HCT116 (cell line): ENCODE results near the gene PLK4. TPM values are rescaled to one million over a fixed set of nuclear protein-coding genes. Genes with fewer than 3 reads are reported as not detected.

Experiments used
- ATAC-seq: fragments of 200-7000 bp; cut with Tn5 transposase; 2 replicates; pipeline ENCODE4 v1.9.1; 2020; ENCODE audit warnings: mild to moderate bottlenecking, moderate library complexity
- BruUV-seq: library from RNA; stranded (reverse); fragments of 400-500 nt; replicated peaks from 2 replicates; lab custom pipeline; 2021; lab: Mats Ljungman, UMichigan
- CTCF ChIA-PET: fragments of 300-600 bp; sonication (Branson Sonifier 250); formaldehyde crosslinking; loops from one replicate; lab custom pipeline; 2021; ENCODE audit warnings: antibody characterized with exemption; lab: Charles Lee
- POLR2A ChIA-PET: fragments of 300-600, 350-600 bp; sonication (Branson Sonifier 250); formaldehyde crosslinking; loops from one replicate; lab custom pipeline; 2021; ENCODE audit warnings: antibody characterized with exemption; lab: Charles Lee
- RAD21 ChIA-PET, 2 experiments: fragments of 300-600 bp; sonication (Branson Sonifier 250); formaldehyde crosslinking; loops; one replicate each; lab custom pipeline; 2023; ENCODE audit warnings: low total read pairs in 2 of 2; ENCODE audit not compliant: uncharacterized antibody in 2 of 2, unreplicated experiment in 2 of 2, low non-redundant PET in 1 of 2; lab: Charles Lee
- DNase-seq: peaks from one replicate; pipeline ENCODE4 v3.0.0-alpha.2; 2010; ENCODE audit warnings: low read depth, low spot score
- H2AFZ ChIP-seq: fragments of 200-600 bp; shearing (Covaris generic), sonication (generic); 2 replicates; pipeline ENCODE4 v1.6.1; 2017; ENCODE audit warnings: low read depth, mixed run types, mixed read lengths, antibody characterized with exemption, low read length; ENCODE audit not compliant: poor library complexity, severe bottlenecking
- H3K27ac ChIP-seq: 2 replicates; pipeline ENCODE4 v1.5.1; 2012; ENCODE audit warnings: low read depth, low read length
- H3K27me3 ChIP-seq: fragments of 200-600 bp; sonication (generic); 2 replicates; pipeline ENCODE4 v1.6.1; 2016; ENCODE audit warnings: mixed run types, low read length, mixed read lengths; ENCODE audit not compliant: insufficient read depth
- H3K36me3 ChIP-seq, 2 experiments: fragments of 200-500 bp in 1 of 2; fragments of 200-600 bp in 1 of 2; sonication (Bioruptor generic) in 1 of 2; sonication (generic) in 1 of 2; 2 replicates each; pipeline versions ENCODE4 v1.5.1 to v1.6.1; 2014 to 2016; ENCODE audit warnings: low read length in 2 of 2, inconsistent platforms in 1 of 2, mixed read lengths in 1 of 2, mixed run types in 1 of 2; ENCODE audit not compliant: insufficient read depth in 2 of 2, control insufficient read depth in 1 of 2
- H3K4me1 ChIP-seq, 2 experiments: fragments of 200-600 bp in 1 of 2; sonication (generic) in 1 of 2; 2 replicates each; pipeline versions ENCODE4 v1.5.1 to v1.6.1; 2012 to 2017; ENCODE audit warnings: low read length in 2 of 2, inconsistent platforms in 1 of 2, mild to moderate bottlenecking in 1 of 2, mixed read lengths in 1 of 2, mixed run types in 1 of 2, moderate library complexity in 1 of 2; ENCODE audit not compliant: insufficient read depth in 2 of 2, control insufficient read depth in 1 of 2
- H3K4me2 ChIP-seq: fragments of 200-600 bp; sonication (generic); 2 replicates; pipeline ENCODE4 v1.6.1; 2017; ENCODE audit warnings: mixed run types, low read length, mixed read lengths
- H3K4me3 ChIP-seq, 2 experiments: fragments of 200-600 bp in 1 of 2; sonication (generic) in 1 of 2; replicated peaks in 1 of 2; 2 replicates each; pipeline ENCODE4 v1.5.1; 2011 to 2016; ENCODE audit warnings: low read length in 2 of 2, control low read depth in 1 of 2, low read depth in 1 of 2, mild to moderate bottlenecking in 1 of 2, mixed read lengths in 1 of 2, mixed run types in 1 of 2
- H3K79me2 ChIP-seq: fragments of 200-600 bp; sonication (generic); 2 replicates; pipeline ENCODE4 v1.6.1; 2017; ENCODE audit warnings: mild to moderate bottlenecking, mixed run types, low read length, moderate library complexity, mixed read lengths; ENCODE audit not compliant: insufficient read depth
- H3K9ac ChIP-seq: fragments of 200-600 bp; sonication (generic); 2 replicates; pipeline ENCODE4 v1.6.1; 2016; ENCODE audit warnings: low read length, mixed read lengths
- H3K9me2 ChIP-seq: fragments of 200-600 bp; sonication (generic), shearing (Covaris generic); 2 replicates; pipeline ENCODE4 v1.6.1; 2017; ENCODE audit warnings: mixed run types, mild to moderate bottlenecking, moderate library complexity; ENCODE audit not compliant: insufficient read depth
- H3K9me3 ChIP-seq, 2 experiments: fragments of 200-500 bp in 1 of 2; fragments of 200-600 bp in 1 of 2; sonication (Bioruptor generic) in 1 of 2; sonication (generic) in 1 of 2; 2 replicates each; pipeline ENCODE4 v1.6.1; 2014 to 2017; ENCODE audit warnings: low read length in 2 of 2, mixed read lengths in 2 of 2, inconsistent platforms in 1 of 2, low read depth in 1 of 2, mild to moderate bottlenecking in 1 of 2, mixed run types in 1 of 2, moderate library complexity in 1 of 2; ENCODE audit not compliant: control insufficient read depth in 1 of 2, insufficient read depth in 1 of 2
- H4K20me1 ChIP-seq: fragments of 200-600 bp; sonication (generic), shearing (Covaris generic); 2 replicates; pipeline ENCODE4 v1.6.1; 2017; ENCODE audit warnings: mixed run types, mild to moderate bottlenecking, moderate library complexity; ENCODE audit not compliant: insufficient read depth
- CBX3 ChIP-seq: IDR thresholded peaks from 2 replicates; pipeline ENCODE4 v1.6.1; 2012; ENCODE audit warnings: low read depth
- EZH2 ChIP-seq: fragments of 200-600 bp; sonication (generic); IDR thresholded peaks from 2 replicates; pipeline ENCODE4 v1.6.1; 2017; ENCODE audit warnings: antibody characterized with exemption, mixed run types
- FOSL1 ChIP-seq: IDR thresholded peaks from 2 replicates; pipeline ENCODE4 v1.6.1; 2012; ENCODE audit warnings: low read depth
- JUND ChIP-seq: IDR thresholded peaks from 2 replicates; pipeline ENCODE4 v1.6.1; 2012
- RAD21 ChIP-seq: IDR thresholded peaks from 2 replicates; pipeline ENCODE4 v1.6.1; 2012; ENCODE audit warnings: low read depth, mild to moderate bottlenecking
- SRF ChIP-seq: IDR thresholded peaks from 2 replicates; pipeline ENCODE4 v1.6.1; 2012; ENCODE audit warnings: low read depth
- TCF7L2 ChIP-seq: IDR thresholded peaks from 2 replicates; pipeline ENCODE4 v1.7.0; 2011; ENCODE audit warnings: borderline replicate concordance, inconsistent platforms; ENCODE audit not compliant: insufficient read depth, insufficient read length; ENCODE audit errors: extremely low read depth
- ZFX ChIP-seq: fragments of 450-650 bp; IDR thresholded peaks from 2 replicates; pipeline ENCODE4 v1.6.1; 2017
- intact Hi-C: fragments of 100-400 bp; cut with micrococcal nuclease; formaldehyde crosslinking; loops from 2 replicates; pipeline ENCODE4 v1.10.0; 2022
- total RNA-seq: library from RNA; stranded (reverse); gene quantifications from one replicate; pipeline ENCODE4 v1.2.1, GENCODE V29; 2021; ENCODE audit not compliant: unreplicated experiment
- TF ChIP-seq, protein P1 (sequence below), 3 experiments: fragments of 200-600 bp in 1 of 3; sonication (generic) in 1 of 3; IDR thresholded peaks in 2 of 3; conservative IDR thresholded peaks in 1 of 3; 2 replicates each; pipeline ENCODE4 v1.5.1; 2012 to 2017; ENCODE audit warnings: low read depth in 2 of 3, low read length in 2 of 3, antibody characterized with exemption in 1 of 3, borderline replicate concordance in 1 of 3, control low read depth in 1 of 3, mild to moderate bottlenecking in 1 of 3, mixed read lengths in 1 of 3, mixed run types in 1 of 3, moderate library complexity in 1 of 3; ENCODE audit not compliant: insufficient read depth in 1 of 3
- TF ChIP-seq, protein P2 (sequence below): IDR thresholded peaks from 2 replicates; pipeline ENCODE4 v1.6.1; 2012; ENCODE audit warnings: low read depth

Gene PLK4
- total RNA-seq, 1 experiment from 2014 or later, result 34.8 TPM

DNA sequence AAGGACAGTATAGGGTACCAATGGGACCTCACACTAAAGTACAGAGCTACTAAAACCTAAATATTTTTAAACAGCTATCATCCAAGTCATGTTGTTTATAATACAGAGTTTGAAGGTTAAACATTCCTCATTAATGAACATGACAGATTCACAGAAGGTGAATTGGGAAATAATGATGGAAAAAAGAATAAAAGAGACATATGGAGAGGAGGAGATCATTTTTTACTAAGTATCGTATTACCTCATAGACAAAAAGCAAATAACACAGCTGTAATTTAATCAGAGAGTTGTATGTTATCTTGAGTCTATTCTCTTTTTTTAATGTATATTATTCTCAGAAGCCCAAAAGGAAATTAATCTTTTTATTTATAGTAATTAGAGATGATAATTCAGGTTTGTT lies 7.9 kb downstream of the PLK4 start (continued):
- TF ChIP-seq, protein P1, sequence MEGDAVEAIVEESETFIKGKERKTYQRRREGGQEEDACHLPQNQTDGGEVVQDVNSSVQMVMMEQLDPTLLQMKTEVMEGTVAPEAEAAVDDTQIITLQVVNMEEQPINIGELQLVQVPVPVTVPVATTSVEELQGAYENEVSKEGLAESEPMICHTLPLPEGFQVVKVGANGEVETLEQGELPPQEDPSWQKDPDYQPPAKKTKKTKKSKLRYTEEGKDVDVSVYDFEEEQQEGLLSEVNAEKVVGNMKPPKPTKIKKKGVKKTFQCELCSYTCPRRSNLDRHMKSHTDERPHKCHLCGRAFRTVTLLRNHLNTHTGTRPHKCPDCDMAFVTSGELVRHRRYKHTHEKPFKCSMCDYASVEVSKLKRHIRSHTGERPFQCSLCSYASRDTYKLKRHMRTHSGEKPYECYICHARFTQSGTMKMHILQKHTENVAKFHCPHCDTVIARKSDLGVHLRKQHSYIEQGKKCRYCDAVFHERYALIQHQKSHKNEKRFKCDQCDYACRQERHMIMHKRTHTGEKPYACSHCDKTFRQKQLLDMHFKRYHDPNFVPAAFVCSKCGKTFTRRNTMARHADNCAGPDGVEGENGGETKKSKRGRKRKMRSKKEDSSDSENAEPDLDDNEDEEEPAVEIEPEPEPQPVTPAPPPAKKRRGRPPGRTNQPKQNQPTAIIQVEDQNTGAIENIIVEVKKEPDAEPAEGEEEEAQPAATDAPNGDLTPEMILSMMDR (IDR thresholded peaks at IDR 0.05 in 2 of 3, conservative IDR thresholded peaks at IDR 0.05 in 1 of 3; ENCODE audit: borderline replicate concordance in 1 of 3, insufficient read depth in 1 of 3, low read depth in 2 of 3, low read length in 2 of 3), result no peak
- TF ChIP-seq TCF7L2, result no peak
- no peak for TF ChIP-seq ZFX
- no peak for TF ChIP-seq SRF

DNA sequence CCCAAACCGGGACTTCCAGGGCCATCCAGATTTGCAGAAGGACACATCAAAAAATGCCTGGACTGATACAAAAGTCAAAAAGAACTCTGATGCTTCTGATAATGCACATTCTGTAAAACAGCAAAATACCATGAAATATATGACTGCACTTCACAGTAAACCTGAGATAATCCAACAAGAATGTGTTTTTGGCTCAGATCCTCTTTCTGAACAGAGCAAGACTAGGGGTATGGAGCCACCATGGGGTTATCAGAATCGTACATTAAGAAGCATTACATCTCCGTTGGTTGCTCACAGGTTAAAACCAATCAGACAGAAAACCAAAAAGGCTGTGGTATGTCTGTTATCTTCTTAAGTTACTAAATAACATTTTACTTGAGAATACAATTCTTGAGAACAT lies 9.2 kb downstream of the PLK4 start:
- H4K20me1 ChIP-seq, result no peaks in the 10 kb centered on the region; the same call in 1 of the 2 replicates
- ATAC-seq (no peak), DNase-seq (no peak)
- no peak overlapping the region for H3K4me3 ChIP-seq
- intact Hi-C loops, result no loop called here
- H3K9ac ChIP-seq, result no peak overlapping the region
- ChIA-PET CTCF (no interaction called here), RAD21 (no interaction called here), POLR2A (interaction anchor here (1.8 kb wide), 1 partner anchor 9 kb away, joined by 10 read pairs; the partner anchor contains the start of gene PLK4)
- H3K4me2 ChIP-seq, result no peak overlapping the region
- no peaks in the 10 kb centered on the region for H3K9me3 ChIP-seq
- peaks cover 53% of the 10 kb centered on the region for H3K79me2 ChIP-seq
- H3K36me3 ChIP-seq, result peaks cover 56 to 62% of the 10 kb centered on the region in 2 experiments
- H3K27me3 ChIP-seq, result no peaks in the 10 kb centered on the region
- H2AFZ ChIP-seq, result no peak overlapping the region
- no peaks in the 10 kb centered on the region for H3K9me2 ChIP-seq
- TF ChIP-seq EZH2 (no peak), FOSL1 (no peak), JUND (no peak), CBX3 (no peak)
- no peak overlapping the region for H3K27ac ChIP-seq
- BruUV-seq, result no TSS peak
- H3K4me1 ChIP-seq, result no peaks in the 10 kb centered on the region

DNA sequence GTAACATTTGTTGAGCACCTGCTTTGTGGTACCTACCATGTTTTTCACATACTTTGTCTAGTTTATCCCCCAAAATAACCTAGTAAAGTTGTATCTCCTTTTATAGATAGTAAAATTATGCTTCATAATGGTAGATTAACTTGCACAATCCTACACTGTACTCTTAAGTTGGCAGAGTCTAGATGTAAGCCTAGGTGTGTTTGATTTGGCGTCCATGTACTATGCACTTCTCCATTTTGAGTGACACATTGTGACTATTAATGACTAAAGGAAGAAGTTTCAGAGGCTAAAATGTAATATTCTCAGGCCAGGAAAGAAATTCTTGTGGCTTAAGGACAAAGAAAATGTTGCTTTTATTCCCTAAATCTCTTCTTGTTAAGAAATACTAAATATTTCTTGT lies 15.4 kb downstream of the PLK4 start:
- intact Hi-C loops, result no loop called here
- Histone ChIP-seq H3K9ac (no peak overlapping the region), H3K27ac (no peak overlapping the region), H3K9me2 (no peaks in the 10 kb centered on the region), H3K4me3 (no peak overlapping the region), H3K4me1 (no peaks in the 10 kb centered on the region)
- no peak for DNase-seq
- TF ChIP-seq TCF7L2 (no peak), SRF (no peak), RAD21 (no peak)
- TF ChIP-seq, protein P2, sequence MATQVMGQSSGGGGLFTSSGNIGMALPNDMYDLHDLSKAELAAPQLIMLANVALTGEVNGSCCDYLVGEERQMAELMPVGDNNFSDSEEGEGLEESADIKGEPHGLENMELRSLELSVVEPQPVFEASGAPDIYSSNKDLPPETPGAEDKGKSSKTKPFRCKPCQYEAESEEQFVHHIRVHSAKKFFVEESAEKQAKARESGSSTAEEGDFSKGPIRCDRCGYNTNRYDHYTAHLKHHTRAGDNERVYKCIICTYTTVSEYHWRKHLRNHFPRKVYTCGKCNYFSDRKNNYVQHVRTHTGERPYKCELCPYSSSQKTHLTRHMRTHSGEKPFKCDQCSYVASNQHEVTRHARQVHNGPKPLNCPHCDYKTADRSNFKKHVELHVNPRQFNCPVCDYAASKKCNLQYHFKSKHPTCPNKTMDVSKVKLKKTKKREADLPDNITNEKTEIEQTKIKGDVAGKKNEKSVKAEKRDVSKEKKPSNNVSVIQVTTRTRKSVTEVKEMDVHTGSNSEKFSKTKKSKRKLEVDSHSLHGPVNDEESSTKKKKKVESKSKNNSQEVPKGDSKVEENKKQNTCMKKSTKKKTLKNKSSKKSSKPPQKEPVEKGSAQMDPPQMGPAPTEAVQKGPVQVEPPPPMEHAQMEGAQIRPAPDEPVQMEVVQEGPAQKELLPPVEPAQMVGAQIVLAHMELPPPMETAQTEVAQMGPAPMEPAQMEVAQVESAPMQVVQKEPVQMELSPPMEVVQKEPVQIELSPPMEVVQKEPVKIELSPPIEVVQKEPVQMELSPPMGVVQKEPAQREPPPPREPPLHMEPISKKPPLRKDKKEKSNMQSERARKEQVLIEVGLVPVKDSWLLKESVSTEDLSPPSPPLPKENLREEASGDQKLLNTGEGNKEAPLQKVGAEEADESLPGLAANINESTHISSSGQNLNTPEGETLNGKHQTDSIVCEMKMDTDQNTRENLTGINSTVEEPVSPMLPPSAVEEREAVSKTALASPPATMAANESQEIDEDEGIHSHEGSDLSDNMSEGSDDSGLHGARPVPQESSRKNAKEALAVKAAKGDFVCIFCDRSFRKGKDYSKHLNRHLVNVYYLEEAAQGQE, result no peak
- TF ChIP-seq, all 23 proteins: peak for 0
- ChIA-PET RAD21 (no interaction called here), POLR2A (no interaction called here), CTCF (no interaction called here)
- no peaks in the 10 kb centered on the region for H3K9me3 ChIP-seq
- H2AFZ ChIP-seq, result no peak overlapping the region
- no TSS peak for BruUV-seq
- H3K4me2 ChIP-seq, result no peak overlapping the region
- H4K20me1 ChIP-seq, result no peaks in the 10 kb centered on the region
- H3K27me3 ChIP-seq, result no peaks in the 10 kb centered on the region
- H3K79me2 ChIP-seq, result peaks cover 4% of the 10 kb centered on the region
- ATAC-seq, result no peak
- peaks cover 42 to 44% of the 10 kb centered on the region in 2 experiments for H3K36me3 ChIP-seq
